GM21360 (cell line): ENCODE data around the gene ARSD.
"Not testable (repeated sequence)": the region's sequence is repeated elsewhere in the genome, so short reads cannot be mapped to it uniquely, and the experiment has no call there.

Experiments used
- ATAC-seq: cut with Tn5 transposase; IDR thresholded peaks from one replicate; pipeline ENCODE4 v1.9.1; 2021; ENCODE audit warnings: mild to moderate bottlenecking, moderate library complexity; ENCODE audit not compliant: unreplicated experiment

ARSD gene

GRCh38 chrX:2894885-2895292 lies 34.2 kb downstream of the ARSD start:
- no peak for ATAC-seq

- ATAC-seq = no peak
Observed at GRCh38 chrX:2892816-2893215, 36.3 kb downstream of the ARSD start.

- not testable (repeated sequence) for ATAC-seq
Observed at GRCh38 chrX:2890536-2891460, 38.3 kb downstream of the ARSD start.

- ATAC-seq = not testable (repeated sequence)
Observed at GRCh38 chrX:2889706-2890490, 39.2 kb downstream of the ARSD start.

- ATAC-seq = no peak
Observed at GRCh38 chrX:2889045-2889605, 40.0 kb downstream of the ARSD start.

- ATAC-seq = no peak
Observed at GRCh38 chrX:2888309-2888708, 40.8 kb downstream of the ARSD start.

- no peak for ATAC-seq
Observed at GRCh38 chrX:2883770-2884169, 45.4 kb downstream of the ARSD start.

GRCh38 chrX:2879670-2880069 lies 49.5 kb downstream of the ARSD start:
- ATAC-seq = no peak

- ATAC-seq = no peak
Observed at GRCh38 chrX:2878563-2878962, 50.6 kb downstream of the ARSD start.

- ATAC-seq = no peak
Observed at GRCh38 chrX:2875798-2876399, 53.2 kb downstream of the ARSD start.

GRCh38 chrX:2875136-2875481 lies 54.0 kb downstream of the ARSD start:
- ATAC-seq = no peak

- no peak for ATAC-seq
Observed at GRCh38 chrX:2874222-2875135, 54.7 kb downstream of the ARSD start.

GRCh38 chrX:2872671-2873277 lies 56.4 kb downstream of the ARSD start:
- no peak for ATAC-seq

GRCh38 chrX:2871831-2872230 lies 57.3 kb downstream of the ARSD start:
- ATAC-seq = no peak

- no peak for ATAC-seq
Observed at GRCh38 chrX:2870650-2871049, 58.5 kb downstream of the ARSD start.

- ATAC-seq = no peak
Observed at GRCh38 chrX:2867206-2867605, 61.9 kb downstream of the ARSD start.

- ATAC-seq = no peak
Observed at GRCh38 chrX:2863646-2864045, 65.5 kb downstream of the ARSD start.

- ATAC-seq = no peak
Observed at GRCh38 chrX:2862404-2862803, 66.7 kb downstream of the ARSD start.

- ATAC-seq = no peak
Observed at GRCh38 chrX:2859197-2859797, 69.8 kb downstream of the ARSD start.
